ENCODE data around the gene DPPA2. TPM values are rescaled to one million over a fixed set of nuclear protein-coding genes. Genes with fewer than 3 reads are reported as not detected.

Gene DPPA2
- total RNA-seq, 2 donors from 2014 or later: not detected

DNA sequence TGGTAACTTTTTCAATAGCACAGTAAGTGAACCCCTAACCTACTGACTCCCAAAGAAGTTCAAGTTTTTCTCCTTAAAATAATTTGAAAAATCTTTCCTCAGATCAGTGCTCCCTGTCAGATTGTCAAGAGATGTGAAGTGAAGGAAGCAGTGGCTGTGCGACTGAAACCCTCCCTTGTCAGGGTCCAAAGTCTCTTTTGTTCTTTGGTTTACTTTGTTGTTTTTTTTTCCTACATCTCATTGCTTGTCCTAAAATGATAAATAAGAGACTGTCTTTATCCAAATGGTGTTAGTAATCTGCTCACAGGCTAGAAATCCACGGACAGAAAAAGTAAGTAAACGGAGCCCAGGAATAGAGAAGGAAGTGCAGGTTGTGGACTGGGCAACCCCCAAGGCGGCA lies 22.0 kb upstream of the DPPA2 start:
- Histone ChIP-seq H3K27ac (no peak overlapping the region), H3K36me3 (replicated peaks in 1 of 2; ENCODE audit: insufficient read depth in 1 of 2, low read depth in 2 of 2) (no peaks in the 10 kb centered on the region), H3K4me1 (no peaks in the 10 kb centered on the region), H3K4me3 (no peak overlapping the region), H3K27me3 (peaks cover 0 to 4% of the 10 kb centered on the region in 2 donors), H3K9me3 (no peaks in the 10 kb centered on the region)
- 18 to 23% methylated on average over 4 of the region's 4 CpGs for WGBS, 2 donors
- TF ChIP-seq, protein P1, sequence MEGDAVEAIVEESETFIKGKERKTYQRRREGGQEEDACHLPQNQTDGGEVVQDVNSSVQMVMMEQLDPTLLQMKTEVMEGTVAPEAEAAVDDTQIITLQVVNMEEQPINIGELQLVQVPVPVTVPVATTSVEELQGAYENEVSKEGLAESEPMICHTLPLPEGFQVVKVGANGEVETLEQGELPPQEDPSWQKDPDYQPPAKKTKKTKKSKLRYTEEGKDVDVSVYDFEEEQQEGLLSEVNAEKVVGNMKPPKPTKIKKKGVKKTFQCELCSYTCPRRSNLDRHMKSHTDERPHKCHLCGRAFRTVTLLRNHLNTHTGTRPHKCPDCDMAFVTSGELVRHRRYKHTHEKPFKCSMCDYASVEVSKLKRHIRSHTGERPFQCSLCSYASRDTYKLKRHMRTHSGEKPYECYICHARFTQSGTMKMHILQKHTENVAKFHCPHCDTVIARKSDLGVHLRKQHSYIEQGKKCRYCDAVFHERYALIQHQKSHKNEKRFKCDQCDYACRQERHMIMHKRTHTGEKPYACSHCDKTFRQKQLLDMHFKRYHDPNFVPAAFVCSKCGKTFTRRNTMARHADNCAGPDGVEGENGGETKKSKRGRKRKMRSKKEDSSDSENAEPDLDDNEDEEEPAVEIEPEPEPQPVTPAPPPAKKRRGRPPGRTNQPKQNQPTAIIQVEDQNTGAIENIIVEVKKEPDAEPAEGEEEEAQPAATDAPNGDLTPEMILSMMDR (IDR thresholded peaks at IDR 0.05): no peak
- TF ChIP-seq POLR2A (IDR thresholded peaks at IDR 0.05): no peak
- intact Hi-C loops (cut with DNase I): no loop called here
- DNase-seq: no peak
- ATAC-seq: no peak

DNA sequence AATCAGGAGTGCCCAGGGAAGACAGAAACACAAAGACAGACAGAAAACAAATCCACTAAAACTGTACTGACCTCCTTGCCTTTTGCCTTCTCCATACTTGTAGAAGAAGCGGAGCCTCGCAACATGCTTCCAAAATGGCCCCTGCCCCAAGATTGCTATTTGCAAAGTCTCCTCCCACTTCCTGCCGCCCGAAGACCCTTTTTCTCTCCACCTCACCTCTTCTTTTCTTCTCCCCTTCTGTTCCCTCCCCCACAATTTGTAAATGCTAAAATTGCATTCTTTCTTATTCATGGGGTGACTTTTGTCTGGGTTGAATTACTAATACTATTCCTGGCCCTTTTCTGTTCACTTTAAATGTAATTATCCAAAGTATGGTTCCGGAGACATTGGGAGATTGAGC lies 21.1 kb upstream of the DPPA2 start, which contains the start of gene DPPA4:
TSS of gene DPPA4 (minus strand) at position 154 of the 400 bp plus-strand sequence. CDS start at position 125, 29 bp downstream.
- no peak for DNase-seq
- 38 to 61% methylated on average over 5 of the region's 5 CpGs for WGBS, 2 donors
- peaks cover 0 to 4% of the 10 kb centered on the region in 2 donors for H3K27me3 ChIP-seq
- no peak for ATAC-seq
- no peaks in the 10 kb centered on the region for H3K9me3 ChIP-seq
- TF ChIP-seq, protein P1 (IDR thresholded peaks at IDR 0.05): no peak
- TF ChIP-seq POLR2A (IDR thresholded peaks at IDR 0.05): no peak
- H3K4me3 ChIP-seq: peak within 1 kb of the TSS in 1 of 2 donors; percentile 27
- no peaks in the 10 kb centered on the region for H3K36me3 ChIP-seq (replicated peaks in 1 of 2; ENCODE audit: insufficient read depth in 1 of 2, low read depth in 2 of 2)
- intact Hi-C loops (cut with DNase I): no loop called here
- no peak within 1 kb of the TSS for H3K27ac ChIP-seq
- H3K4me1 ChIP-seq: no peaks in the 10 kb centered on the region

DNA sequence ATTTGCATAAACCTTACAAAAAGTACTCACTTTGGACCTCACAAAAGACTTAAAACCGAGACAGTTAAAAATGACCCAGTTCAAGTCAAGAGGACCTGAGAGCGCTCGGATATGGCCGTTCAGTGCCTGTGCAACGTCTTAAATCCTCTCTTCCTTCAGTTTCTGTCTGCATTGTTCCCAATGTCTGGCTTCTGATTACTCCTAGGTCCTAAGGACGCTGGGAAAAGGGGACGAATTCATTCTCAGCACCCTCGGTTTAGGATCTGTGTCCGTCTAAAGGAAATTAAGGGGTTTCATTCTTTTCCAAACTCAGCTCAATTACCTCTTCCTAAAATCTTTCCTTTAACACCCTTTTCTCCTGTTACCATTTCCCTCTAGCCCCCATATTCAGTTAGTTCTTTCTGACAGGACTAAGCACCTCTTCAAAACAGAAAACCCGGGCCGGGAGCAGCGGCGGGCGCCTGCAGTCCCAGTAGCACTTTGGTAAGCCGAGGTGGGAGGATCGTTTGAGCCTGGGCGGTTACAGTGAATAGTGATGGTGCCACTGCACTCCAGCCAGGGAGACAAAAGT lies 20.1 kb upstream of the DPPA2 start:
- intact Hi-C loops (cut with DNase I): no loop called here
- H3K27me3 ChIP-seq: peaks cover 0 to 4% of the 10 kb centered on the region in 2 donors
- no peaks in the 10 kb centered on the region for H3K9me3 ChIP-seq
- ATAC-seq: peak; percentile 42
- no peaks in the 10 kb centered on the region for H3K36me3 ChIP-seq (replicated peaks in 1 of 2; ENCODE audit: insufficient read depth in 1 of 2, low read depth in 2 of 2)
- WGBS, 2 donors: 6 to 8% methylated on average over 17 of the region's 17 CpGs
- DNase-seq: peak; percentile 16 to 28 (median 20)
- no peaks in the 10 kb centered on the region for H3K4me1 ChIP-seq
- no peak overlapping the region for H3K27ac ChIP-seq
- H3K4me3 ChIP-seq: peak overlapping the region in 1 of 2 donors; percentile 27
- TF ChIP-seq, protein P1 (IDR thresholded peaks at IDR 0.05): no peak
- TF ChIP-seq POLR2A (IDR thresholded peaks at IDR 0.05): no peak

DNA sequence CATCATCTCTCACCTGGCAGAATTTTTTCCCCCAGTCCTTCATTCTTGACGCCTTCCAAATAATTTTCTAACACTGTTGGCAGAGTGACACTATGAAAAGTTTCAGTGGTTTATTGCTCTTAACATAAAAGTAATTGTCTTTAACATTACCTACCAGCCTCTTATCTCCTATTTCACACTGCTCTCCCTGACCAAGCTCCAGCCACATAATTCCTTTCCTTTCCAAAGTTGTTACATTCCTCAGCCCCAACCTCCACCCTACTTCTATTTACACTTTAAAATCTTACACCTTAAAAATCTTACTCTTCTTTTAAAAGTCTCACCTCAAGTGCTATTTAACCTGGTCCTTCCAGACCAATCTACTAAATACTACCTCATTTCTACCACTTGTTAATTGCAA lies 18.3 kb upstream of the DPPA2 start:
- H3K27ac ChIP-seq: no peak overlapping the region
- DNase-seq (no peak), ATAC-seq (no peak)
- H3K4me3 ChIP-seq: no peak overlapping the region
- TF ChIP-seq, protein P1 (IDR thresholded peaks at IDR 0.05): no peak
- no peak for TF ChIP-seq POLR2A (IDR thresholded peaks at IDR 0.05)
- 55 to 68% methylated on average over 1 of the region's 1 CpG for WGBS, 2 donors
- intact Hi-C loops (cut with DNase I): no loop called here
- no peaks in the 10 kb centered on the region for H3K36me3 ChIP-seq (replicated peaks in 1 of 2; ENCODE audit: insufficient read depth in 1 of 2, low read depth in 2 of 2)
- peaks cover 0 to 4% of the 10 kb centered on the region in 2 donors for H3K27me3 ChIP-seq
- H3K9me3 ChIP-seq: no peaks in the 10 kb centered on the region
- H3K4me1 ChIP-seq: no peaks in the 10 kb centered on the region

DNA sequence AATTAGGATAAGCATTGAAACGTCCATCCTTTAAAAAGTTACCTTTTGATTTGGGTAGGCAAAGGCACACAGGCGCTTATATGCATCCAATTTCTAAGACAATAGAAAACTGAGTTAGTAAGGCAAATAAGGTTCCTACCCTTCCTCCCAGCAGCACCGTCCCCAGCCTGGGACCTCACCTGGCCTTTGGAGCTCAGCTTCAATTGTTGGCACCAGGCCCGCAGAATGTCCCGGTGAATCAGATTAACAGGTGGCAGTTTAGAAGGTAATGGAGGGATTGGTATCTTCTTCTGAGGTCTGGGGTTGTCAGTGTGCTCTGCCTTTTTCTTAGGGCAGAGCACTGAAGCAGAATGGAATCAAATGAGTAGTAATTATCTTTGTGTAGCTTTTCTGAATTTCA lies 15.4 kb upstream of the DPPA2 start:
- peak in 1 of 4 donors; percentile 28 for DNase-seq
- 46 to 57% methylated on average over 5 of the region's 5 CpGs for WGBS, 2 donors
- intact Hi-C loops (cut with DNase I): no loop called here
- Histone ChIP-seq H3K27me3 (peaks cover 0 to 4% of the 10 kb centered on the region in 2 donors), H3K27ac (no peak overlapping the region), H3K4me3 (no peak overlapping the region), H3K36me3 (replicated peaks in 1 of 2; ENCODE audit: insufficient read depth in 1 of 2, low read depth in 2 of 2) (no peaks in the 10 kb centered on the region), H3K9me3 (no peaks in the 10 kb centered on the region), H3K4me1 (no peaks in the 10 kb centered on the region)
- TF ChIP-seq, protein P1 (IDR thresholded peaks at IDR 0.05): no peak
- no peak for TF ChIP-seq POLR2A (IDR thresholded peaks at IDR 0.05)
- ATAC-seq: no peak

Measured in body of pancreas (tissue), 4 donors.